ENCODE data around the gene FHIT. TPM values are rescaled to one million over a fixed set of nuclear protein-coding genes. Genes with fewer than 3 reads are reported as not detected.

The FHIT gene
- total RNA-seq, 1 experiment from 2014 or later: 9.8 TPM

GRCh38 chr3:61031503-61031902, 219.7 kb downstream of the FHIT start:
- POLR2A ChIA-PET (ENCODE audit: unreplicated experiment): no interaction called here

GRCh38 chr3:61030469-61031035, 220.7 kb downstream of the FHIT start:
- Histone ChIP-seq H3K4me1 (replicated peaks; ENCODE audit: insufficient read depth) (no peaks in the 10 kb centered on the region), H3K4me3 (no peak overlapping the region), H3K9me3 (ENCODE audit: insufficient read depth, low read depth) (no peaks in the 10 kb centered on the region), H2AFZ (no peak overlapping the region), H4K20me1 (ENCODE audit: insufficient read depth) (no peaks in the 10 kb centered on the region), H3K4me2 (no peak overlapping the region), H3K79me2 (ENCODE audit: low read depth) (no peaks in the 10 kb centered on the region), H3F3A (ENCODE audit: insufficient read depth, low read depth) (no peaks in the 10 kb centered on the region), H3K27ac (no peak overlapping the region), H3K36me3 (ENCODE audit: low read depth) (no peaks in the 10 kb centered on the region), H3K9me2 (ENCODE audit: insufficient read depth) (no peaks in the 10 kb centered on the region), H3K27me3 (ENCODE audit: insufficient read depth, low read depth) (no peaks in the 10 kb centered on the region)
- BruUV-seq (replicated peaks): no TSS peak
- no peak for DNase-seq
- ChIA-PET POLR2A (ENCODE audit: unreplicated experiment) (no interaction called here), CTCF (no interaction called here)
- TF ChIP-seq EZH2 (IDR thresholded peaks at IDR 0.05; ENCODE audit: low read depth) (no peak), CTCF (conservative IDR thresholded peaks at IDR 0.05) (no peak)
- intact Hi-C loops (cut with micrococcal nuclease; ENCODE audit: unreplicated experiment): no loop called here

More at GRCh38 chr3:61031503-61031902, 219.7 kb downstream of the FHIT start:
- Histone ChIP-seq H3K9me2 (ENCODE audit: insufficient read depth) (no peaks in the 10 kb centered on the region), H3K27me3 (ENCODE audit: insufficient read depth, low read depth) (no peaks in the 10 kb centered on the region), H3K4me1 (replicated peaks; ENCODE audit: insufficient read depth) (no peaks in the 10 kb centered on the region), H3K36me3 (ENCODE audit: low read depth) (no peaks in the 10 kb centered on the region), H3K79me2 (ENCODE audit: low read depth) (no peaks in the 10 kb centered on the region), H3K4me2 (no peak overlapping the region), H3K9me3 (ENCODE audit: insufficient read depth, low read depth) (no peaks in the 10 kb centered on the region), H3F3A (ENCODE audit: insufficient read depth, low read depth) (no peaks in the 10 kb centered on the region), H4K20me1 (ENCODE audit: insufficient read depth) (no peaks in the 10 kb centered on the region), H2AFZ (no peak overlapping the region), H3K27ac (no peak overlapping the region), H3K4me3 (no peak overlapping the region)
- no TSS peak for BruUV-seq (replicated peaks)
- DNase-seq: no peak
- intact Hi-C loops (cut with micrococcal nuclease; ENCODE audit: unreplicated experiment): no loop called here
- TF ChIP-seq CTCF (conservative IDR thresholded peaks at IDR 0.05): no peak
- no peak for TF ChIP-seq EZH2 (IDR thresholded peaks at IDR 0.05; ENCODE audit: low read depth)
- CTCF ChIA-PET: no interaction called here

DNA sequence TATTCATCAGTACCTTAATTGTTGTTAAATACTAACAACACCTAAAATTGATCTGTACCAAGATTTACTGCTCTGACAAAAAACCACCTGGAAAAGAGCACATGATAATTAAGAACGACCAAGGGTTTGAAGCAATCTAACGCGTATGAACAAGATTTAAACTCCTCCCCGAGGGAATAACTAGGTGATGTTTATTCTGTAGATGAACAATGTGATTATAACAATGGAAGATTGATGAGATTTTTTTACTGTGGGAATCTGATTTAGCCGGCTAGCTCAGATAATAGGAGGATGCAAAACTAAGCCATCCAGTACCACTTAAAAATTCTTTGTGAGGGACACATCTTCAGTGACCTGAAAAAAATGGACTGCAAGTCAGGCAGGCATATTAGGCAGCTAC, 222.1 kb downstream of the FHIT start:
- BruUV-seq (replicated peaks): no TSS peak
- Histone ChIP-seq H3K36me3 (ENCODE audit: low read depth) (no peaks in the 10 kb centered on the region), H3K4me1 (replicated peaks; ENCODE audit: insufficient read depth) (no peaks in the 10 kb centered on the region), H3K27ac (no peak overlapping the region), H3F3A (ENCODE audit: insufficient read depth, low read depth) (no peaks in the 10 kb centered on the region), H3K27me3 (ENCODE audit: insufficient read depth, low read depth) (no peaks in the 10 kb centered on the region), H3K4me2 (no peak overlapping the region), H3K9me3 (ENCODE audit: insufficient read depth, low read depth) (no peaks in the 10 kb centered on the region), H3K4me3 (no peak overlapping the region), H3K9me2 (ENCODE audit: insufficient read depth) (no peaks in the 10 kb centered on the region), H3K79me2 (ENCODE audit: low read depth) (no peaks in the 10 kb centered on the region), H4K20me1 (ENCODE audit: insufficient read depth) (no peaks in the 10 kb centered on the region), H2AFZ (no peak overlapping the region)
- no peak for TF ChIP-seq EZH2 (IDR thresholded peaks at IDR 0.05; ENCODE audit: low read depth)
- TF ChIP-seq CTCF (conservative IDR thresholded peaks at IDR 0.05): no peak
- intact Hi-C loops (cut with micrococcal nuclease; ENCODE audit: unreplicated experiment): no loop called here
- DNase-seq: no peak
- ChIA-PET CTCF (no interaction called here), POLR2A (ENCODE audit: unreplicated experiment) (no interaction called here)

Measured in PC-9 (cell line).